Activated CD4-positive, alpha-beta memory T cell treated with anti-CD3 and anti-CD28 coated beads for 36 hours (primary cell): Measurements from ENCODE around the gene EML5. TPM values are rescaled to one million over a fixed set of nuclear protein-coding genes. Genes with fewer than 3 reads are reported as not detected.

ENCODE experiments used
- CTCF ChIA-PET: fragments of 350-600 bp; sonication (Branson Sonifier 250); formaldehyde crosslinking; loops from one replicate; lab custom pipeline; 2021; ENCODE audit warnings: antibody characterized with exemption, inconsistent platforms; lab: Charles Lee
- POLR2A ChIA-PET: fragments of 350-600 bp; sonication (Branson Sonifier 250); formaldehyde crosslinking; loops from one replicate; lab custom pipeline; 2021; ENCODE audit warnings: antibody characterized with exemption; lab: Charles Lee
- DNase-seq: peaks from one replicate; pipeline ENCODE4 v3.0.0-alpha.2; 2020
- H3K27ac Mint-ChIP-seq: one replicate; pipeline ENCODE4 v1.8.0; 2021; ENCODE audit warnings: mixed read lengths
- H3K27me3 Mint-ChIP-seq: one replicate; pipeline ENCODE4 v1.8.0; 2021; ENCODE audit warnings: mixed read lengths
- H3K36me3 Mint-ChIP-seq: one replicate; pipeline ENCODE4 v1.8.0; 2021; ENCODE audit warnings: mixed read lengths
- H3K4me1 Mint-ChIP-seq: one replicate; pipeline ENCODE4 v1.8.0; 2021; ENCODE audit warnings: low read depth, mixed read lengths
- H3K4me3 Mint-ChIP-seq: one replicate; pipeline ENCODE4 v1.8.0; 2021; ENCODE audit warnings: mild to moderate bottlenecking, mixed read lengths
- H3K9me3 Mint-ChIP-seq: one replicate; pipeline ENCODE4 v1.8.0; 2021; ENCODE audit warnings: mixed read lengths
- intact Hi-C: fragments of 100-400 bp; cut with micrococcal nuclease; formaldehyde crosslinking; loops from one replicate; pipeline ENCODE4 v1.15.1; 2023
- total RNA-seq, 2 experiments: library from RNA; stranded (reverse); gene quantifications; one replicate each; pipeline ENCODE4 v1.2.3, GENCODE V29; 2021

Gene EML5
- total RNA-seq: 1 to 10 TPM; 5.7 to 6.2 TPM

DNA sequence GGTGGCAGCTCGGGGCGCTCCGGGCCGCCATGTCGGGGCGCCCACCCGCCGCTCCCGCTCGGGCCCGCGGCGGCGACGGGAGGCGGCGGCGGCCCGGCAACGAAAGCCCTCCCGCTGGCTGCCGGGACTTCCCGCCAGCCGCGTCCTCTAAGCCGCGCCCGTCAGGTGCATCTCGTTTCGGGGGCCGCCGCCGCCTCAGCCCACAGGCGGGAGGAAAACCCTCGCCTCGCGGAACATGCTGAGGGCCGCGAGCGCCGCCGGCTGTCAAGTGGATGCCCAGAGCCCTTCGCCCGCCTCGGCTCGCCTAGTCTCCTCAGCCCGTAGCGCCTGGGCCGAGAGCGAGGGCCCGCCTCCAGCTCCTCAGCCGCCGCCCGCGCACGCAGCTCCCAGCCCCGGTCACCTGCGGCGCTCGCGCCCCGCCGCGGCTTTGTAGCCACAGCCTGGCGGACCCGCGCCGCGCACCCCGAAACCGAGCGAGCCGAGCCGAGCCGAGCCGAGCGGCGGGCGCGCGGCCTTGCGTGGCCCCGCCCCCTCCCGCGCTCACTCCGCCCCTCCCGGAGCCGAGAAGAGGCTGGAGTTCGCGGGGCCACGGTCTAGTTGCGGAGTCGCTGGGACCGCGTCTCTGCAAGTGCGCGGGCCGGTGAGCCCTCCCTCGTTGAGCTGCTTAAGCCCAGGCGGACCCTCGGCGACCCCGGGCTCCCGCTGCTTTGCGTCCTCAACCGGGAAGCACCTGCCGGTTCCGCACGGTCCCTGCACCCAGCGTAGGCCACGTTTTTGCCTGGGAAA lies at the start of gene EML5:
TSS of gene EML5 (minus strand) at position 481 of the 786 bp plus-strand sequence. CDS start at position 31, 450 bp downstream.
- peak; percentile 87 for DNase-seq
- ChIA-PET CTCF (interaction anchor here (0.6 to 2.7 kb wide), 10 partner anchors 9 to 140 kb away, joined by 3 to 13 read pairs (median 3); partner anchors contain the start of gene TTC8), POLR2A (interaction anchor here (2.6 kb wide), 1 partner anchor 32 kb away, joined by 12 read pairs; the partner anchor contains the start of gene TTC8)
- peak within 1 kb of the TSS; percentile 74 for H3K27ac Mint-ChIP-seq
- peak within 1 kb of the TSS; percentile 89 for H3K4me3 Mint-ChIP-seq
- peaks cover 3% of the 10 kb centered on the region for H3K27me3 Mint-ChIP-seq
- intact Hi-C loops: loop anchor here (1.0 to 5.0 kb wide), 6 partner anchors 32 to 1165 kb away; partner anchors contain the start of genes FOXN3, GALC, GPR65 and TDP1
- H3K4me1 Mint-ChIP-seq: peaks cover 25% of the 10 kb centered on the region
- H3K36me3 Mint-ChIP-seq: no peaks in the 10 kb centered on the region
- H3K9me3 Mint-ChIP-seq: no peaks in the 10 kb centered on the region

DNA sequence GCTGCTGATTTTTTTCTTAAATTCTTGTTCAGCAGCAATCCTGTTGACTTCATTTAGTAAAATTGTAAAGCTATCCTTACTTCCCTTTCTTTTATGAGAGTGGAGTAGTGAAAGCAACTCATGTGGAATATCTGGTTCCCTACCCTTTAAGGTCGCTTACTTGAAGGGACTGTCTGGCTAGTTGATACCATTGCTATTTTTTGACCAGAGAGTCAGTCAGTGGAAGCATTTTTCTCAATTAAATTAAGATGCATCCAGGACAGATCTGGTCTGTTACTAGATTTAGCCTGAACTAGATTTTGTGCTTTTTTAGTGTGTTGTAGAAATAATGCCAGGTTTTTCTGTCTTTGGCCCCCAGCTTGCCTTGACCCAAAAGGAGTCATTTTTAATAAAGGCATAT lies 49.7 kb upstream of the EML5 start:
- Mint-ChIP-seq H3K27me3 (peaks cover 2% of the 10 kb centered on the region), H3K9me3 (no peaks in the 10 kb centered on the region), H3K36me3 (peaks cover 2% of the 10 kb centered on the region), H3K27ac (no peak overlapping the region), H3K4me3 (no peak overlapping the region), H3K4me1 (no peaks in the 10 kb centered on the region)
- POLR2A ChIA-PET: no interaction called here
- no peak for DNase-seq
- CTCF ChIA-PET: interaction anchor here (0.7 kb wide), 1 partner anchor 175 kb away, joined by 3 read pairs; no protein-coding TSS in a partner anchor
- intact Hi-C loops: no loop called here

DNA sequence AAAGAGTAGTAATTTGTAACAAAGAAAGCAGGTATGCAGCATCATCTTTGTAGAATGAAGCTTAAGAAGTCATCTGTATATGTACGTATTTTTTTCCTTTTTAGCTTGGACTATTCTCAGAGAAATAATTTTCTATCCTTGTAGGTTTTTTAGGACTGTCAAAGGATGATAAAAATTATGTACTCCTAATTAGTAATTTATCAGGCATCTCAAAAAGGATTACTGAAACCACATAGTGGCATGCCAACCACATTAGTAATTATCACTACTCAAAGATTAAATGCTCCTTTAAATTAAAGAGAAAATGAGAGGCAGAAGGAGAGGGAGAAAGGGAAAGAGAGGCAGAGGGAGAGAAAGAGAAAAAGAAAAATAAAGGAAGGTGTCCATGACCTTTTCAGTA lies 49.0 kb upstream of the EML5 start:
- CTCF ChIA-PET: interaction anchor here (0.7 kb wide), 1 partner anchor 174 kb away, joined by 3 read pairs; no protein-coding TSS in a partner anchor
- Mint-ChIP-seq H3K9me3 (no peaks in the 10 kb centered on the region), H3K27ac (no peak overlapping the region), H3K36me3 (peaks cover 2% of the 10 kb centered on the region), H3K4me3 (no peak overlapping the region), H3K4me1 (no peaks in the 10 kb centered on the region), H3K27me3 (peaks cover 2% of the 10 kb centered on the region)
- POLR2A ChIA-PET: no interaction called here
- intact Hi-C loops: no loop called here
- no peak for DNase-seq

DNA sequence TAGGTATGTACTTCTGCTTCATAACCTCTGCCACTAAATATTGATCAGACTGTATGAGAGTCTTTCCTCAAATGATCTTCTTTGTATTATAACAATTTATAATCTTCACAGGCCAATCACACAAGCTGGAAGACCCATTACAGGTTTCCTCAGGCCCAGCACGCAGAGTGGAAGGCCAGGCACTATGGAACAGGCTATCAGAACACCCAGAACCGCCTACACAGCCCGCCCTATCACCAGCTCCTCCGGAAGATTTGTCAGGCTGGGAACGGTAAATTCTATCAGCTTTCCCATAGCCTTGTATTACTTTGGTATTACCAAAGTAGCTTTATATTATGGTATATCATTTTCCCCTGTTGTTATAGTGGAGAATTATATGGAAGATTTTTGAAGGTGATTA lies 48.2 kb upstream of the EML5 start:
- H3K4me3 Mint-ChIP-seq: no peak overlapping the region
- H3K9me3 Mint-ChIP-seq: no peaks in the 10 kb centered on the region
- H3K36me3 Mint-ChIP-seq: peaks cover 2% of the 10 kb centered on the region
- DNase-seq: no peak
- no peak overlapping the region for H3K27ac Mint-ChIP-seq
- ChIA-PET CTCF (no interaction called here), POLR2A (no interaction called here)
- intact Hi-C loops: no loop called here
- H3K27me3 Mint-ChIP-seq: peaks cover 2% of the 10 kb centered on the region
- H3K4me1 Mint-ChIP-seq: no peaks in the 10 kb centered on the region

DNA sequence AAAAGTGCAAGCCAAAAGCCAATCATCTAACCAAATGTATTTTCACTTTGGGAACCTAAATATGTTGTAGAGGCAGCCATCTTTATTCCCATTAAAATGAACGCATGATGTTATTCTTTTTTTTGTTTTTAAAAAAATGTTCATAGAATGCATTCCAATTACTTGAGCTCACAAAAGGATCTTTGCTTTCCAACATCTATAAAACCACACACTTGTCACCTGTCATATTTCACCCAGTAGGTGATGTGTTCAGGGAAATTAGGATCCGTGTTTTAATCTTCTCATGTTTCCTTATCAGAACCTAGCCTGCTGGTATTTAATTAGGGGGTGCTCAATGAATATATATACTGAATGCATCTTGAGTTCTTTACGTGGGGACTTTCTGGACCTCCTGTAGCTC lies 45.3 kb upstream of the EML5 start:
- Mint-ChIP-seq H3K36me3 (peaks cover 2% of the 10 kb centered on the region), H3K27me3 (peaks cover 2% of the 10 kb centered on the region), H3K4me1 (no peaks in the 10 kb centered on the region), H3K4me3 (no peak overlapping the region), H3K27ac (no peak overlapping the region), H3K9me3 (no peaks in the 10 kb centered on the region)
- intact Hi-C loops: no loop called here
- ChIA-PET CTCF (interaction anchor here (1.4 kb wide), 1 partner anchor 10 kb away, joined by 3 read pairs; no protein-coding TSS in a partner anchor), POLR2A (no interaction called here)
- DNase-seq: no peak

DNA sequence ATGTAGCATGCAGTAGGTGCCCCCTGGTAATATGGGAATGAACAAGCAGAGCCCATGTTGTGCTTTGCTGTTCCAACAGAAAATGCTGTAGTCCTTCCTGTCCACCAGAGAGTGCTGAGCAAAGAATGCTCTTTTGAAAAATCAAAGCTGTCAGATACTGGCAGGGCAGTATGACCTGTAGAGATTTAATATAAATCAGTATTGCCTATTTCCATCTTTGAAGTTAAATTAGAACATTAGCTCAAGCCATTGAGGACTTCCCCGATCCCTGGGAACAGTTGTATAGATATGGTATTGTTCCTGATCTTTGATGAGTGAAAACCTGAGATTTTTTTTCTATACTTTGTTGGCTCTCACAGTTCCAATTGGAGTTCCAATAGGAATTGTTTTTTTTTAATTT lies 44.7 kb upstream of the EML5 start:
- ChIA-PET CTCF (interaction anchor here (1.4 kb wide), 1 partner anchor 9 kb away, joined by 3 read pairs; no protein-coding TSS in a partner anchor), POLR2A (no interaction called here)

DNA sequence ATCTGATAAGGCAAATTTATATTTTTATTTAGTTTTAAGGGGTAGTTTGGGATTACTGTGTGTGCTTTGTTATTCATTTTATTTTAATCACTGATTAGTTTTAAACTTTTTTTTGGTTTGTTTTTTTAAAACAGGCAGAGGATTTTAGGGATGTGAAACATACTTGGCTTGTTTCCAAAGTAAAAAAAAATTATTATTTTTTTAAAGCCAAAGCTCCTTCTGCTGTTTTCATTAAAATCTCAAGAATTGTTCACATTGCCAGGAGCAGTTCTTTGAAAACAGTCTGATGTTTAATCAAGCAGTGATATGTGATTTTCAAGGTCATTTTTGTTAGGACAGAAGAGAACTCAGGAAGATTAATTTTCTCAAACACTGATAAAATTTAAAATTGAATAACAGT lies 42.9 kb upstream of the EML5 start:
- no peaks in the 10 kb centered on the region for H3K36me3 Mint-ChIP-seq

More for the DNA sequence above, 44.7 kb upstream of the EML5 start:
- H3K36me3 Mint-ChIP-seq: peaks cover 2% of the 10 kb centered on the region
- no peaks in the 10 kb centered on the region for H3K9me3 Mint-ChIP-seq
- H3K27ac Mint-ChIP-seq: no peak overlapping the region
- intact Hi-C loops: no loop called here
- DNase-seq: no peak
- H3K4me1 Mint-ChIP-seq: no peaks in the 10 kb centered on the region
- no peak overlapping the region for H3K4me3 Mint-ChIP-seq
- H3K27me3 Mint-ChIP-seq: peaks cover 2% of the 10 kb centered on the region

DNA sequence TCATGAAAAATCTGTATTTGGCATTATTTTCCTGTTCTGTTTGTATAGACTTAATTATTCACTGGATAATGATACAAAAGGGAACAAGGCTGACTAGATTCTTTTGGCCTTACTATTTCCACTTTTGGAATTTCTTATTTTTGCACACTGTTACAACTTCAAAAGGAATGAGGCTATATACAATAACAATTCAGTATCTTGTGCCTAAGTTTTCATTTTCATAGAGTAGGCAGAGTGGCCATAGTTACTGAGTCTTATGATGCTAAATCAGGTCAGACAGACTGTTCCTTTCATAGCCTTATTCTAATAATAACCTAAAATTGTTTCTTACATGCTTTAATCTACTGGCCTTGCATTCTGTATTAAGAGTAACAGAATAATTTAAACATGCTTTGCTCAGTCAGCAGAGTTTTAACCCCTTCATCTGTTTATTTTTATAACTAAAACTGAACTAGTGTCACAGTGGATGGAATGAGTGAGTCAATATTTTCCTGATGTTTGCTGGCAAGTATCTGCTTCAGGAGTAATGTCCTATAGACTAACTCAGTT lies 42.2 kb upstream of the EML5 start:
- peaks cover 2% of the 10 kb centered on the region for H3K27me3 Mint-ChIP-seq
- H3K4me3 Mint-ChIP-seq: no peak overlapping the region
- ChIA-PET CTCF (no interaction called here), POLR2A (no interaction called here)
- peaks cover 3% of the 10 kb centered on the region for H3K4me1 Mint-ChIP-seq
- no peak overlapping the region for H3K27ac Mint-ChIP-seq
- H3K9me3 Mint-ChIP-seq: no peaks in the 10 kb centered on the region
- no peak for DNase-seq
- intact Hi-C loops: no loop called here
- no peaks in the 10 kb centered on the region for H3K36me3 Mint-ChIP-seq

More for the DNA sequence above, 42.9 kb upstream of the EML5 start:
- POLR2A ChIA-PET: no interaction called here
- intact Hi-C loops: no loop called here
- Mint-ChIP-seq H3K9me3 (no peaks in the 10 kb centered on the region), H3K4me1 (peaks cover 3% of the 10 kb centered on the region), H3K27me3 (peaks cover 2% of the 10 kb centered on the region), H3K4me3 (no peak overlapping the region), H3K27ac (no peak overlapping the region)
- CTCF ChIA-PET: no interaction called here
- no peak for DNase-seq

DNA sequence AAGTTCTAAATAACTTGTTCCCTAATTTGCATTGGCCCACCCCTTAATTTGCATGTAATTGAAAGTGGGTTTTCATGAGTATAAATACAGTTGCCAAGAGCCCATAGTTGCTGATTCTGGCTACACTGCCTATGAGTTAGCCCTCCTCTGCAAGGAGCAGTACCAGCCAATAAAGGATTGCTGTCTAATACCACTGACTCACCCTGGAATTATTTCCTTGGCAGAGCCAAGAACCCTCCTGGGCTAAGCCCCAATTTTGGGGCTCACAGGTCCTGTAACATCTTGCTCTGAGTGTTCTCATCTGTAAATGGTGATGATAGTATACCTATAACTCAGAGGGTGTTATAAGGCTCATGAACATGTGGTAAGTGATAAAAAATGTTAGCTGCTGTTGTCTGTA lies 38.5 kb upstream of the EML5 start:
- CTCF ChIA-PET: no interaction called here
- Mint-ChIP-seq H3K36me3 (no peaks in the 10 kb centered on the region), H3K4me1 (peaks cover 3% of the 10 kb centered on the region), H3K27ac (no peak overlapping the region), H3K9me3 (no peaks in the 10 kb centered on the region), H3K4me3 (no peak overlapping the region), H3K27me3 (no peaks in the 10 kb centered on the region)
- intact Hi-C loops: no loop called here
- DNase-seq: no peak
- POLR2A ChIA-PET: no interaction called here

DNA sequence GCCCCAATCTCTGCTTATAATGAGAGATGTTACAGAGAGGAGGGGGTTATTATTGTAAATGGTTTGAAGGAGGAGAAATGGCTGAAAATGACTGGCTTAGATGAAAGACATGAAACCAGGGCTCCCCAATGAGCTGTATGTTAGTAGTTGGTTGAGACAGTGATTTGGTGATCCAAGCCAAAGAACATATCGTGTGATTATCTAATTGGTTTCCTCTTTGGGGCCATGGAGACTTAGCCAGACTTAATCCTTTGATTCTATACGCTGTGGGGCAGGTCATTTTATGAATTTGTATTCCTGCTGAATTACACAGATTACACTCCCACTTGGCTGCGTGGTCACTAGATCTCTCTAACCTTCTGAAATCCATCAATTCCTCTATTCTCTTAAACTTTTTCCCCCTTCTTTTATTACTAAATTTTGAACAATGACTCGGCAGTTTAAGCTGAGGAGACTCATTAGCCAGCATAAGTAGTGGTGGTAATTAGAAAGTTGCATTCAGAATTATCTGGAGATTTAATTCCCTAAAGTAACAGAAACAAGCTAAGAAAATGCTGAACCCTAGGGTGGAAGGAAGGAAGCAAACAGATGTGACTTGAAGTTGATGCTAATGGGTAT lies 37.0 kb upstream of the EML5 start:
- no peaks in the 10 kb centered on the region for H3K36me3 Mint-ChIP-seq
- no peaks in the 10 kb centered on the region for H3K27me3 Mint-ChIP-seq
- no peak overlapping the region for H3K4me3 Mint-ChIP-seq
- intact Hi-C loops: no loop called here
- POLR2A ChIA-PET: interaction anchor here (0.6 kb wide), 1 partner anchor 80 kb away, joined by 6 read pairs; no protein-coding TSS in a partner anchor
- peaks cover 10% of the 10 kb centered on the region for H3K4me1 Mint-ChIP-seq
- CTCF ChIA-PET: no interaction called here
- H3K9me3 Mint-ChIP-seq: no peaks in the 10 kb centered on the region
- no peak for DNase-seq
- no peak overlapping the region for H3K27ac Mint-ChIP-seq

DNA sequence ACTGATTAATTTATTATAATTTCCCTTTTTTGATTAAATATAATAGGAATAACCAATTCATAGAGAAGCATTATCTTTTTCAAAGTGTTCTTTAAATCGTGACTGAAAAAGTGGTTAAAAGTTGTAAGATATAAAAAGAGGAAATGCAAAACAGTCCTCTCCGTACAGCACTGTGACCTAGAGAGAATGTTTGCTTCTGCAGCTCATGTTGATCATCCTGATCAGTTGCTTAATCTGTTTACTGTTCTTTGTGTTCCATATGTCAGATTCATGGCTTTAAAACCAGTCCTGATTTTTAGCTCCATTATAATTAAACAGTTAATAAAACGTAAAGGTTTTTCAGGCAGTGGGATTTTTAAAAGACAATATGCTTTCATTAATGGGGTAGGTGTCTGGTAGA lies 36.4 kb upstream of the EML5 start:
- Mint-ChIP-seq H3K4me1 (peaks cover 10% of the 10 kb centered on the region), H3K27ac (no peak overlapping the region), H3K9me3 (no peaks in the 10 kb centered on the region), H3K36me3 (no peaks in the 10 kb centered on the region), H3K4me3 (no peak overlapping the region), H3K27me3 (no peaks in the 10 kb centered on the region)
- ChIA-PET POLR2A (interaction anchor here (0.6 kb wide), 1 partner anchor 80 kb away, joined by 6 read pairs; no protein-coding TSS in a partner anchor), CTCF (interaction anchor here (1.1 kb wide), 1 partner anchor 54 kb away, joined by 5 read pairs; no protein-coding TSS in a partner anchor)
- no peak for DNase-seq
- intact Hi-C loops: no loop called here

DNA sequence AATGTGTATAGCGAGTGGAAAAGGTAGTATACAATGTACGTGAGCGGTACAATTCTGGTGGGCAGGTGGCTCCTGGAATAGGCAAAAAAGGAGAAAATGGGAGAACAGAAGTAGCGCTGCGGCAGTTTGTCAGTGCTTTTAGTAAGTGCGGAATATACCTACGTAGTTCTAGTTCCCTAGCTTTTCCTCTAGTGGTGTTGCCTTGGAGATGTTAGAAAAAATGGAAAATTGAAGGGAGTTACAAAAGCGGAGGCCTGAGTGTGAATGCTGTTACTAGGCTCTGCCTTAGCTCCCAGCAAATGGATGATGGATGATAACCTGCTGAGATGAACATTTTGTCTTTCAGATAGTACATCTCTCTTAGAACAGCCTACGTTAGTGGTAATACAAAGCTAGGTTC lies 32.8 kb upstream of the EML5 start:
- Mint-ChIP-seq H3K9me3 (no peaks in the 10 kb centered on the region), H3K27me3 (no peaks in the 10 kb centered on the region), H3K27ac (no peak overlapping the region), H3K4me1 (peaks cover 10% of the 10 kb centered on the region), H3K36me3 (no peaks in the 10 kb centered on the region), H3K4me3 (peak overlapping the region; percentile 94)
- CTCF ChIA-PET: interaction anchor here (1.3 to 2.1 kb wide), 3 partner anchors 33 to 262 kb away, joined by 3 to 13 read pairs (median 12); partner anchors contain the start of gene EML5
- intact Hi-C loops: no loop called here
- DNase-seq: no peak
- POLR2A ChIA-PET: interaction anchor here (1.2 to 3.1 kb wide), 3 partner anchors 15 to 35 kb away, joined by 3 to 12 read pairs (median 8); partner anchors contain the start of gene EML5
